ENCODE data around the gene RXRA.
"Not testable (repeated sequence)": the region's sequence is repeated elsewhere in the genome, so short reads cannot be mapped to it uniquely, and the experiment has no call there.

Gene RXRA

GRCh38 chr9:134307674-134308638 lies 18.3 kb upstream of the RXRA start:
- Histone ChIP-seq H3K4me3 (ENCODE audit: low read depth, low read length) (no peak overlapping the region), H3K9ac (no peak overlapping the region), H2AFZ (no peak overlapping the region), H3K36me3 (ENCODE audit: control insufficient read depth, insufficient read depth, low read length) (no peaks in the 10 kb centered on the region), H3K79me2 (no peaks in the 10 kb centered on the region), H3K4me1 (no peaks in the 10 kb centered on the region), H3K27ac (no peak overlapping the region), H3K27me3 (ENCODE audit: control insufficient read depth, insufficient read depth, low read length) (no peaks in the 10 kb centered on the region), H3K9me3 (ENCODE audit: control insufficient read depth, low read length) (no peaks in the 10 kb centered on the region), H3K4me2 (ENCODE audit: low read length) (no peak overlapping the region)
- TF ChIP-seq, protein P1, sequence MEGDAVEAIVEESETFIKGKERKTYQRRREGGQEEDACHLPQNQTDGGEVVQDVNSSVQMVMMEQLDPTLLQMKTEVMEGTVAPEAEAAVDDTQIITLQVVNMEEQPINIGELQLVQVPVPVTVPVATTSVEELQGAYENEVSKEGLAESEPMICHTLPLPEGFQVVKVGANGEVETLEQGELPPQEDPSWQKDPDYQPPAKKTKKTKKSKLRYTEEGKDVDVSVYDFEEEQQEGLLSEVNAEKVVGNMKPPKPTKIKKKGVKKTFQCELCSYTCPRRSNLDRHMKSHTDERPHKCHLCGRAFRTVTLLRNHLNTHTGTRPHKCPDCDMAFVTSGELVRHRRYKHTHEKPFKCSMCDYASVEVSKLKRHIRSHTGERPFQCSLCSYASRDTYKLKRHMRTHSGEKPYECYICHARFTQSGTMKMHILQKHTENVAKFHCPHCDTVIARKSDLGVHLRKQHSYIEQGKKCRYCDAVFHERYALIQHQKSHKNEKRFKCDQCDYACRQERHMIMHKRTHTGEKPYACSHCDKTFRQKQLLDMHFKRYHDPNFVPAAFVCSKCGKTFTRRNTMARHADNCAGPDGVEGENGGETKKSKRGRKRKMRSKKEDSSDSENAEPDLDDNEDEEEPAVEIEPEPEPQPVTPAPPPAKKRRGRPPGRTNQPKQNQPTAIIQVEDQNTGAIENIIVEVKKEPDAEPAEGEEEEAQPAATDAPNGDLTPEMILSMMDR (IDR thresholded peaks at IDR 0.05): no peak

DNA sequence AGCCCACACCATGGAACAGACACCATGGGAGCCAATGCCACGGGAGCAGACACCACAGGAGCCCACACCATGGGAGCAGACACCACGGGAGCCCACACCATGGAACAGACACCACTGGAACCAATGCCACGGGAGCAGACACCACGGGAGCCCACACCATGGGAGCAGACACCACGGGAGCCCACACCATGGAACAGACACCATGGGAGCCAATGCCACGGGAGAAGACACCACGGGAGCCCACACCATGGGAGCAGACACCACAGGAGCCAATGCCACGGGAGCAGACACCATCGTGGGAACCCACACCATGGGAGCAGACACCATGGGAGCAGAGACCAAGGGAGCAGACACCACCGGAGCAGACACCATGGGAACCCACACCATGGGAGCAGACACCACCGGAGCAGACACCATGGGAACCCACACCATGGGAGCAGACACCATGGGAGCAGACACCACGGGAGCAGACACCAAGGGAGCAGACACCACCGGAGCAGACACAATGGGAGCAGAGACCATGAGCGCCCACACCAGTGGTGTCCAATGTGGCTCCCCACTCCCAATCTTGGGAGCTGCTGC lies 17.5 kb upstream of the RXRA start:
- H2AFZ ChIP-seq; H3K9me3 ChIP-seq (ENCODE audit: control insufficient read depth, low read length); H3K4me2 ChIP-seq (ENCODE audit: low read length); H3K79me2 ChIP-seq; H3K9ac ChIP-seq; H3K4me3 ChIP-seq (ENCODE audit: low read depth, low read length); H3K27me3 ChIP-seq (ENCODE audit: control insufficient read depth, insufficient read depth, low read length); H3K4me1 ChIP-seq; H3K36me3 ChIP-seq (ENCODE audit: control insufficient read depth, insufficient read depth, low read length); H3K27ac ChIP-seq: not testable (repeated sequence)

DNA sequence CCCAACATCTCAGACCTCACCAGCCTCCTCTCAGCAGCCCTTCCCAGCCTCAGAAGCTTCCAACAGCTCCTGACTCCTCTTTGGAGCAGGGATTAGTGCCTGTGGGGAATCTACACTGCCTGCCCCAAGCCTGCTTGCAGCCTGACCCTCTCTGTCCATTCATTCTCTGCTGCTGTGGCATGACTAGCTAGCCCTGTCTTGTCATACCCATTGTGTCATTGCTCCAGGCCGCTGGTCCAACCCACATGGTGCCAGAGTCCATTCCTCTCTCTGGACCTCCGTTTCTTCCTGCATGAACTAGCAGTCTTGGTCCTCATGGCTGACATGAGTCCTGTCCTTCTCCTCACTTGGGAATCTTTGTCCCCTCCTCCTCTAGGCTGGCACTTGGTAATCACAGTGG lies 12.8 kb upstream of the RXRA start:
- Histone ChIP-seq H3K27me3 (ENCODE audit: control insufficient read depth, insufficient read depth, low read length) (no peaks in the 10 kb centered on the region), H3K9me3 (ENCODE audit: control insufficient read depth, low read length) (no peaks in the 10 kb centered on the region), H3K79me2 (no peaks in the 10 kb centered on the region), H2AFZ (no peak overlapping the region), H3K9ac (no peak overlapping the region), H3K27ac (no peak overlapping the region), H3K36me3 (ENCODE audit: control insufficient read depth, insufficient read depth, low read length) (no peaks in the 10 kb centered on the region), H3K4me2 (ENCODE audit: low read length) (no peak overlapping the region), H3K4me1 (no peaks in the 10 kb centered on the region), H3K4me3 (ENCODE audit: low read depth, low read length) (no peak overlapping the region)
- TF ChIP-seq, protein P1 (IDR thresholded peaks at IDR 0.05): no peak

- Histone ChIP-seq H3K9ac (no peak overlapping the region), H3K27me3 (ENCODE audit: control insufficient read depth, insufficient read depth, low read length) (no peaks in the 10 kb centered on the region), H3K9me3 (ENCODE audit: control insufficient read depth, low read length) (no peaks in the 10 kb centered on the region), H3K36me3 (ENCODE audit: control insufficient read depth, insufficient read depth, low read length) (no peaks in the 10 kb centered on the region), H3K4me1 (no peaks in the 10 kb centered on the region), H3K4me3 (ENCODE audit: low read depth, low read length) (no peak overlapping the region), H3K27ac (no peak overlapping the region), H3K4me2 (ENCODE audit: low read length) (no peak overlapping the region), H3K79me2 (no peaks in the 10 kb centered on the region), H2AFZ (no peak overlapping the region)
- TF ChIP-seq, protein P1 (IDR thresholded peaks at IDR 0.05): no peak
Observed at GRCh38 chr9:134314039-134314949, 12.0 kb upstream of the RXRA start.

Data from parathyroid adenoma (tissue), 2 donors.